ENCODE results near the gene LAMA2. TPM values are rescaled to one million over a fixed set of nuclear protein-coding genes. Genes with fewer than 3 reads are reported as not detected.

The LAMA2 gene
- polyA plus RNA-seq, 3 donors: 33.6 to 44.4 (median 39.6) TPM

DNA sequence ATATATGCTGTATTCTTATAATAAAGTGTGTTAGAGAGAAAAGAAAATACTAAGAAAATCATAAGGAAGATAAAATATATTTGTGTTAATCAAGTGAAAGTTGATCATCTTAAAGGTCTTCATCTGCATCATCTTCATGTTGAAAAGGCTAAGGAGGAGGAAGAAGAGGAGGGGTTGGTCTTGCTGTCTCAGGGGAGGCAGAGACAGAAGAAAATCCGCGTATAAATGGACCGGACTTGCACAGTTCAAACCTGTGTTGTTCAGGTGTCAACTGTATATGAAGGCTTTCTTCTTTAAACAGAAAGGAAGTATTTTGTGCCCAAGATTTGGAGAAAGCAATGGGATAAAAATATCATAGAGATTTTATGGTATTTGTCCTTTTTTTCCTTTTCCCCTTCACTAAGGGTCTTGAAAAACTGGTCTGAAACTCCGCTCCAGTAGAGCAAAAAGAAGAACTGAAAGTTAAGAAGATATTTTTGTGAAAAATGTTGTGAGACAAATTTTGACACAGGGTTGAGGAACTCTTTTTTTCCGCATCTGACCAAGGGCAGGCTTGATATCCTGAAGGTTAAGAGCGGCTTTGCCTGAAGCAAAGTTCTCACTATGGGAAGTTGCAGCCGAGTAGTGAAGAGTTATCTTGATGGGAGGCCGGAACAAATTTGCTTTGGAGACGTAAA, 350.7 kb downstream of the LAMA2 start:
- DNase-seq (ENCODE audit: extremely low read depth in 1 of 11, low read depth in 9 of 11, low spot score in 4 of 11): no peak

DNA sequence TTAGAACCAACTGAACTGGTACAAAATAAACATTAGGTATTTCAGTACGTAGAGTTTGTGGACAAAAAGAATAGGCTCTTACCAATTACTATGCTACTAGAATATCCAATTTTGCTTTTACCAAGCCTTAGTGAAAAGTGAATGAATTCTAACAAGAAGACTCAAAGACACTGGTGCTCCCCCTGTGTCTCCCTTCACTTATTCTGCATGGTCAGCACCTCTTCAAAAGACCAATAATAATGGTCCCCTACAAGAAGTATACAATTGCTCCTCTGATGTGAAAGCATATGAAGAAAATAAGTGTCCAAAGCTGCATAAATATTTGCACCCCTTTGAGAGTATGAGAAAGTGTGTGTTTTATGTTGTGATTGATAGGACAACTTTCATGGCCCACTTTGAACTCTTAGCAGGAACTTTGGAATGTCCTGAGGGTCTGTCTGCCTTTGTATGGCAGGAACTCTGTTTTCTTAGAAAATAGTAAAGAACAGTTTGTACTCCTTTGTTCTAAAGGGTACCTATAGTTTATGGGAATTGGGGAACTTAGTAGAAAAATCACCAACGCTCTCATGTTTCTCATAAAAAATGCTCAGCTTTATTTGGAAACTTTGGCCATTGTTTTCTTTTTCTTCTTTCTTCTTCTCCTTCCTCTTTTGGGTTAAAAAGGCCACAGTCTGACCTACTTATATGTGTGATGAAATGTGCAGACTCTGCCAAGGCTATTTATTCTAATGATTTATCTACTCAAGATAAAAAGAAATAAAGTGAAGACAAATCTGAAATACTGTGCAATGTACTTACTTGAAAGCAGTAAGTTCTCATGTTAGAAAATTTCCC, 352.4 kb downstream of the LAMA2 start:
- no peak for DNase-seq (ENCODE audit: extremely low read depth in 1 of 11, low read depth in 9 of 11, low spot score in 4 of 11)

DNA sequence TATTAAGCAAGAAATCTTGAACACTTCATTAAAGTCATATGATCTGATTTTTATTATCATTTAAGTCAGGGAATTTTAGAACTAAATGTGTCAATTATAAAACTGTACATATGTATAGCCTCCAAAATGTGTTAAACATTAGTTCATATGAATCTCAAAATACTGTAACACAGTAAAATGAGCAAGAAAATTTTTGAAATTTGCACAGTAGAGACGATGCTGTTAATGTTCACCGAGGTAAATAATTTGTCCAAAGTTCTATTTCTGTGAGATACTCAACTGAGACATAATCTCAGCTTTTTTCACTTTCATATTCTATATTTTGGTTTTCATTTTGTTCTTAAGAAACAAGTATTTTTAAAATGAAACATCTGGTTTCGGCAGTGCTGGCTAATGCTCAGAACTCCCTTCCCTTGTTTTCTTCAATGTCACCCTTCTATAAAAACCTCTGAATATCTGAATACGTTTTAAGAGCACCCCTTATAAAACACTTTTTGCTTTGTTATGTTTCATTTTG, 353.1 kb downstream of the LAMA2 start:
- DNase-seq (ENCODE audit: extremely low read depth in 1 of 11, low read depth in 9 of 11, low spot score in 4 of 11): no peak

DNA sequence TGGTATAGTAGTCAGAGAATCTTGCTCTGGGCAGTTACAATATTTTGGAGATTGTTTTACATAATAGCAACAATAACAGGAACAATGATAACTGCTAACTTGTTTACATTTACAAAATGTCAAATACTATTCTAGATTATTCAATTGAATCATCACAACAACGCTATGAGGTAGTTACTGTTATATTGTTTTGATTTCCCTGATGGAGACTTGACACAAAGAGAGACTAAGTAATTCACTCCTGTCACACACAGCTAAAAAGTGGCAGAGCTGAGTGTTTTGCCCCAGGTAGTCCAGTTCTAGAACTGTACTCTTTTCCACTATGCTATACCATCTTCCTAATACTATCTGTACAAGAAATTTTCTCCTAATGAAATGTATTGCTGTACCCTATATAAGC, 356.1 kb downstream of the LAMA2 start:
- no peak for DNase-seq (ENCODE audit: extremely low read depth in 1 of 11, low read depth in 9 of 11, low spot score in 4 of 11)

DNA sequence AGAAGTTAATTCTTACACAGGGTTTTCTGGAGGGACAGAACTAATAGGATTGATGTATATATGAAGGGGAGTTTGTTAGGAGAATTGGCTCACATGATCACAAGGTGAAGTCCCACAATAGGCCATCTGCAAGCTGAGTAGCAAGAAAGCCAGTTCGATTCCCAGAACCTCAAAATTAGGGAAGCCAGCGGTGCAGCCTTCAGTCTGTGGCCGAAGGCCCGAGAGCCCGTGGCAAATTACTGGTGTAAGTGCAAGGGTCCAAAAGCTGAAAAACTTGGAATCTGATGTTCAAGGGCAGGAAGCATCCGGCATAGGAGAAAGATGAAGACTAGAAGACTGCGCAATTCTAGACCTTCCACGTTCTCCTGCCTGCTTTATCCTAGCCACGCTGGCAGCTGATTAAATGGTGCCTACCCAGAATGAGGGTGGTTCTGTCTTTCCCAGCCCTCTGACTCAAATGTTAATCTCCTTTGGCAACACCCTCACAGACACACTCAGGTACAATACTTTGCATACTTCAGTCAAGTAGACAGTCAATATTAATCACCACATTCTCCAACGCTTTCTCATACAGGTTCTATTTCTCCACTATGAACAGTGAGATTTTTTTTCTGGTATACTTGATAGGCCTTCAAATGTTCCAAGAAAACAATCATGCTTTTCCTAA, 357.0 kb downstream of the LAMA2 start:
- no peak for DNase-seq (ENCODE audit: extremely low read depth in 1 of 11, low read depth in 9 of 11, low spot score in 4 of 11)

DNA sequence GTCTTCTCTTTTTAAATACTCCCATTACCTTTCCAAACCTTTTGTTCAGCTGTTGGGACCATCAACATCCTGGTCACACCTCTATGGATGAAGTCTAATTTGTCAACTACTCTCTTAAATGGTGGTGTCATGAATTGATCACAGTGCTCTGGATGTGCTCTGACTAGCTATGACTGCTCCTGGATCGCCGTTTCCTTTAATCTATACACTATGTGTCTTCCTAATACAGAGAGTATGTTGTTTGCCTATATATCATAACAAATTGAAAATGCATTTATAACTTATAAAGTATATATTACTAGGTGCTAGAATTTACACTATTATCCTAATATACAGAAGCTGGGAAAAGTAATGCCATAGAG, 357.5 kb downstream of the LAMA2 start:
- DNase-seq (ENCODE audit: extremely low read depth in 1 of 11, low read depth in 9 of 11, low spot score in 4 of 11): no peak

DNA sequence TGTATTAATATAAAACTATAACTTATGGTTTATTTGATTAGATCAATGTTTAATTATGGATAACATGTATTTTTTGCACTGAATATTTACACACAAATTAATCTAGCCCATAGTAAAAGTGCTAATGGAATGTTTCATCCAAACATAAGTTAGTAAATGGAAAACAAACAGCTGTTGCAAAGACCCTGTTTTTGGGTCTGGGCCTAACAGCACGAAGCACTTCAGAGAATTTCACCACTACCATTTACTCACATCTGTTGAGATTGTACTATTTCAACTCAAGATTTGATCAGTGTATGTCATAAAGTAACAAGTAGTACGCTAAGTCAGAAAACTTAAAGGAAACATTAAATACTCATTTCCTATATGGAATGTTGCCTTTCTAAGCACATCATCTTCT, 359.6 kb downstream of the LAMA2 start:
- no peak for DNase-seq (ENCODE audit: extremely low read depth in 1 of 11, low read depth in 9 of 11, low spot score in 4 of 11)

DNA sequence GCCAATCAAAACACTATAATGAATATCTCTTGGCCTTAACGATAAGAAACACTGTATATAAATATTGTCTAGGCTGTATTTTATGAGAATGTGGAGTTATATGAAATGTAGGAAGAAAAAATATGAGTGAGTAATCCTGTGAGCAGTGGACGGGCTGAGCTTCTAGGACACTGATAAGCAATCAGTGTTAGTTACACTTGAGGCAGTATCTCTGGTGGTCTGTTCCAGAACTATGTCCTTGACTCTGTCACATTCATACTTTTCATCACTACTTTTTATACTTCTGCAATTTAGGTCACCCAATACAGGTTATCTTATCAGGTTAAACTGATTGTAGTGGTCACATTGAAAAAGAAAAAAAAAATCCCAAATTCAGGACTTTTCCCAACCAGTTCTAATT, 360.4 kb downstream of the LAMA2 start:
- no peak for DNase-seq (ENCODE audit: extremely low read depth in 1 of 11, low read depth in 9 of 11, low spot score in 4 of 11)

DNA sequence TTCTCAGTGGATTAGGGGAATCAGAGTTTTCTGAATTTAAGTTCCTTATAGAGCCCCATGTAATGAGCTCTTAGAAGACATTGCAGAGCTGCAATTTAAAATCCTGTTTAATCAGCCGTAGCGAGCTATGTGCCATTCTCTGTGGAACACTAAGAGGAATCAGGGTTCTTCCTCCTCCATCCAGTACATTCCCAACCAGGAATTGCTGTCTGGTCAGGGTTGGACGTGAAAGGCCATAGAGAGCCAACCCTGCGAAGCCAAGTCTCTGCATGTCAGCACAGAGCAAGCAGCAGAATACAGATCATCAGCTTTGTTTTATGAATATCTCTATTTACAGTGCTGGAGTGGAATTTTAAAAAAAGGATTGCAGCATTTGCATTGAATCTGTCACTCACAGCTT, 366.0 kb downstream of the LAMA2 start:
- DNase-seq (ENCODE audit: extremely low read depth in 1 of 11, low read depth in 9 of 11, low spot score in 4 of 11): no peak

DNA sequence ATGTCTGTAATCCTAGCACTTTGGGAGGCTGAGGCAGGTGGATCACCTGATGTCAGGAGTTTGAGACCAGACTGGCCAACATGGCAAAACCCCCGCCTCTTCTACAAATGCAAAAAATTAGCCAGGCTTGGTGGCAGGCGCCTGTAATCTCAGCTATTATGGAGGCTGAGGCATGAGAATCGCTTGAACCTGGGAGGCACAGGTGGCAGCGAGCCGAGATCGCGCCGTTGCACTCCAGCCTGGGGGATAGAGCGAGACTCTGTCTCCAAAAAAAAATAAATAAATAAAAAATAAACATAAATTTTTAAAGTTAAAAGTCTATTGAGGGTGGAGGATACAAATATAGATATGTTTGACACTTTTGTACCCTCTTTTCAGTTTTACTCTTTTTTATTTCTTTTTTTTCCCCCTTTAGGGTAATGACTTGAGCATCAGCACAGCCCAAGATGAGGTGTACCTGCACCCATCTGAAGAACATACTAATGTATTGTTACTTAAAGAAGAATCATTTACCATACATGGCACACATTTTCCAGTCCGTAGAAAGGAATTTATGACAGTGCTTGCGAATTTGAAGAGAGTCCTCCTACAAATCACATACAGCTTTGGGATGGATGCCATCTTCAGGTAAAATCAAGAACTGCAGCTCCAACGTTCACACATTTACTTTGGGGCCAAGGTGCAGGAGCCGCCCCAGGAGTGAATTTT, 368.9 kb downstream of the LAMA2 start:
- DNase-seq (ENCODE audit: extremely low read depth in 1 of 11, low read depth in 9 of 11, low spot score in 4 of 11): peak in 7 of 11 donors; percentile 36 to 56 (median 47)

DNA sequence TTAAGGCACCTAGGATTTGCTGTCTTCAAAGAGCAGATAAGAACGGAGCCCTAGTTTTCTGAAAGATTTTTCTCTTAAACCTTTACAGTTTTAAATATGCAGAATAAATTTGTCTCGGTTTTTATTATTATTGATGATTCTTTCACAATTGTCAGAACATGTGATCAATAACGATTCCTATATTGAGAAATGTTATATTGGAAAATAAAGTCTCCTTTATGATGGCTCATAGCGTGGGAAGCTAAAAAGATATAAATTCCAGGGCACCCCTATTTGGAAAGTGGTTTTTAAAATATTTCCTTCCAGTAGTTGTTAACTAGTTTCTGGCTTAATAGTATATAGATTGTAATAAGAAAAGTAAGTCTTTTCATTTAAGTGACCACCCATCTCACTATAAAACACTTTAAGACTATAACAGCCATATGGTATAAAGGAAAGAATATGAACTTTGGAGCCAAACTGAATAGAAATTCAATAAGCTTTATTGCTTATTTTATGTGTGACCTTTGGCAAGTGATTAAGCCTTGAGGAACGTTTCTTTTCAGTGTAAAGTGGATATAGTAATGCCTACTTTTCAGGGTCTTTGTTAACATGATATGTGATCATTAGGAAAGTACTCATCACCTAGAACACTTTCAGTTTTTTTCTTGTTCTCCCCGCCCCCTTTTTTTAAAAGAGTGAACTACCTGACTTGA, 369.6 kb downstream of the LAMA2 start:
- DNase-seq (ENCODE audit: extremely low read depth in 1 of 11, low read depth in 9 of 11, low spot score in 4 of 11): no peak

DNA sequence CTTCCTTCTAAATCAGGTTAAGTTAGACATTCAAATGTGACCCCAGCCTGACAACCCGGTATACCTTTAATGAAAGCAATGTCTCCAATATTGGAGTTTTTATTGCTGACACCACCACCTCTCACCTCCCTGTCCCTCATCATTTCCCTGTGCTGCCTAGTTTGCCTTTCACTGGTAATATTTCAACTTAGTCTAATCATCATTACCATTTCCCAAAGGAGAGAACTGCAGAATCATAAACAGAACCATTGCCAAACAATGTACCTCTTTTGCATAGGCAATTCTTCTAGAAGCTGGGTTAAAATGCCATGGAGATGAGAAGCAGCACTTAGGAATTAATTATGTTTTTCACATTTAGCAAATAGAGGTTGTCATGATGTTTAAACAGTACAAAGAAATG, 370.3 kb downstream of the LAMA2 start:
- DNase-seq (ENCODE audit: extremely low read depth in 1 of 11, low read depth in 9 of 11, low spot score in 4 of 11): no peak

DNA sequence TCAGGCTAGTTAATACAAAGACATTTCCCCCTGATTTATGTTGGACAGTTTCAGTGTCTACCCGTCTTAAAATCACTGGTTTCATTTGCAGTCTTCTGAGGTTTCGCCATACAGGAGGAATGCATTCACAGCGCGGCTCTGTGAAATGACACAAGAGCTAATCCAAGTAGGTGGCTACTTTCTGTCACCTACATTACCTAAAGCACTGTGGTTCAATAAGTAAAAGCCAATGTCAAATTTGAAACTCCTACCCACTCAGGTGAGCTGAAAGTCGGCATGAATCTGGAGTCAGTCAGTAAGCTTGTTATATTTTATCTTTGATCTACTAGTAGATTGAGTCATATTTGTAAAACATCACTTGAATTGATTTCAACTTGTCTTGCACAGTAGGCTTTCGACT, 370.8 kb downstream of the LAMA2 start:
- no peak for DNase-seq (ENCODE audit: extremely low read depth in 1 of 11, low read depth in 9 of 11, low spot score in 4 of 11)

DNA sequence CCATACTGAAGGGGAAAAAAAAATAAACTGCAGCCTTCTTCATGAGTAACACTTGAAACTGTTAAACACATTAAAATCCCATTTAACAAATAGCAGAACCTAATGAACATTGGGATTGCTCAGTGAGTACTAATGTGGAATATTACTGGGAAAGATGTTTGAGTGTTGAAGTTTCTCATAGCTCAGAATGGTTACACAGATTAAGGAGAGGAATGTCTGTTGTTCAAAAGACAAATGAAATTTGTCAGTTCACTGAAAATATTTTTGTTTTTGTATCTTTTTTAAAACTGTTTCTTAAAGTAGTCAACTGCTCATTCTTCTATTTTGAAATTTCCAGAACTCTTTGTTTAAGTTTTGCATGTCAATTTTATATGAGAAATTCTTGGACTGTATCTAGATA, 374.3 kb downstream of the LAMA2 start:
- no peak for DNase-seq (ENCODE audit: extremely low read depth in 1 of 11, low read depth in 9 of 11, low spot score in 4 of 11)

DNA sequence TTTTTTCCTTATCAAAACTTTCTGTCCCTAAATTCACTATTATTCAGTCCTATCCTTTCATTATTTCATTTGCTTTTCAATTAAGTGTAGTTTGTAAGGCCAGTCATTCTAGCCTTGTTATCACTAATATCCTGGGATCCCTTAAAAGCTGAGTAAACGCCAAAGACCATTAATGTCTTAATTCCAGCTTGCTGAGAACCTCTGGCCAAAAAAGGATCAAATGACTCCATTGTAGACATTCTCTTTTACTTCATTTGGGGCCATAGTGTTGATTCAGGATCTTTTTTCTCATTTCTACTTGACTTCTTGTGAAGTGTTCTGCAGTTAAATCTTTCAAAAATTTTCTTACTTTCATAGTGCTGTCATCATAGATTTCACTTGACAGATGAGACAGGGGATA, 379.7 kb downstream of the LAMA2 start:
- no peak for DNase-seq (ENCODE audit: extremely low read depth in 1 of 11, low read depth in 9 of 11, low spot score in 4 of 11)

DNA sequence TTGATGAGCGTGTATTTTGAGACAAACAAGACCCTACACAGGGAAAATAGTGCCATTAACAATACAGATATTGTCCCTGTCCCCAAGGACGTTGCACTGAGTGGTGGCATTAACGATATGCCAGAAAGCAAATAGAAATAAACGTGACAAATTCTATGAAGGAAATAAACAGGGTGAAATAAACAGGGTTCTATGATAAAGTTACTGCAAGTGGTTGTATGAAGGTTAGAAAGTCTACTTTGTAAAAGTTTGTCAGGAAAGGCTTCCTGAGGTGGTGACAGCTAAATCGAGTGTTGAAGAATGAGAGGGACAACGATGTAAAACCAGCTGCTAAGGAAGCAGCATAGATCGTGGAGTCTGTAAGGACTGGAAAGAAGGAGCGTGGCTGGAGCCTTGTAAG, 380.2 kb downstream of the LAMA2 start:
- DNase-seq (ENCODE audit: extremely low read depth in 1 of 11, low read depth in 9 of 11, low spot score in 4 of 11): no peak

DNA sequence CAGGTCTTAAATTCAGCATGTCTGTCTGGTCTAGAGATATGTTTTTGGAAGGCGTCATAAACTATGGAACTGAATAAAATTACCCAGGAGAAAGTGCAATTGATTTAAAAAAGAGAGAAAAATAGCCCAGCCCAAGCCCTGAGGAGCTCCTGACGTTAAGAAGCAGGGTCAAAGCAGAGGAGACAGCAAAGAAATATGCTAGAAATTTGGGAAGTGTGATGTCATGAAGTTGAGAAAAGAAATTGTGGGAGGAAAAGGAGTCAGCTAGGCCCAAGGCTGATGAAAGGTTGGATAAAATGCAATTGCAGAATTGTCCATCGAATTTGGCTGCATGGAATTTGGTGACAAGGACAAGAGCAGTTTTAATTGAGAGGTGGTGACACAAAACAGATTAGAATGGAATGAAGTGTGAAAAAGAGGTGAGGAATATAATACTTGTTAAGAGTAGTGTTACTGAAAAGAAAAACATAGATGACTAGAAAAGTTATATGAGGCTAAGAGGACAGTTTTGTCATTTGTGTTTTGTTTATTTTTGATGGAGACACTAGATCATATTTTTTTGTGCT, 381.6 kb downstream of the LAMA2 start:
- DNase-seq (ENCODE audit: extremely low read depth in 1 of 11, low read depth in 9 of 11, low spot score in 4 of 11): no peak

DNA sequence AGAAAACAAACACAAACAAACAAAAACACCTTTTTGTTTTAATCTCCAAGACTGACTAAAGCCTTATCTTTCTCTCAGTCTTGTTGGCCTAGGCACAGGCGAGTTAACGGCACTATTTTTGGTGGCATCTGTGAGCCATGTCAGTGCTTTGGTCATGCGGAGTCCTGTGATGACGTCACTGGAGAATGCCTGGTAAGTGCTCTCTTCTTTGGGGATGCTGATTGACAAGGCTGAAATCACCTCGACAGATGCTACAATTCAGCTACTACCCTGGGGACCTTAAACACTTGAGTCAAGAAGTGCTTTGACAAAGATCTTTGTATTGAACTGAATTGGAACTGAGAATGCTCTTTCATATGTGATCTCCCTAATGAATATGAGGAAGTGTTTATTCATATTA, 384.1 kb downstream of the LAMA2 start:
- no peak for DNase-seq (ENCODE audit: extremely low read depth in 1 of 11, low read depth in 9 of 11, low spot score in 4 of 11)

DNA sequence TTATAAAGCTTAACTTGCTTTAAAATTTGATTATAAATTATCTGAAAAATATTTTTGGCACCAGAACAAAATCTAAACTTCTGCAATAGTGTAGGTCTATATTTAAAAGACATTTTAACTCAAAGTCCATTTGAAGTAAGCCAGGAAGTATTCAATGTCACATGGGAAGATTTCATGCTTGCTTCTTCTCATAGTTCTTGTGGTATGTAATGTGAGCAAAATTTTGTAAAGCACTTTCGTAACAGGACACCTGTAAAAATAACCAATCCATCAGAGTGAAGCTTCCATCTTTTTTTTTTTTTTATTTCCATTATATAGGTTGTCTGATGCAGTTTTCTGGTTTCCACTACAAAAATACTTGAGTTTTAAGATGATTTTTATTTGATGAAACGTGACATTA, 386.1 kb downstream of the LAMA2 start:
- no peak for DNase-seq (ENCODE audit: extremely low read depth in 1 of 11, low read depth in 9 of 11, low spot score in 4 of 11)
